Measurements from ENCODE around the gene SORBS2. TPM values are rescaled to one million over a fixed set of nuclear protein-coding genes. Genes with fewer than 3 reads are reported as not detected.

SORBS2 gene
- total and polyA plus RNA-seq, 4 donors, result 11.2 to 70.4 (median 26.4) TPM

DNA sequence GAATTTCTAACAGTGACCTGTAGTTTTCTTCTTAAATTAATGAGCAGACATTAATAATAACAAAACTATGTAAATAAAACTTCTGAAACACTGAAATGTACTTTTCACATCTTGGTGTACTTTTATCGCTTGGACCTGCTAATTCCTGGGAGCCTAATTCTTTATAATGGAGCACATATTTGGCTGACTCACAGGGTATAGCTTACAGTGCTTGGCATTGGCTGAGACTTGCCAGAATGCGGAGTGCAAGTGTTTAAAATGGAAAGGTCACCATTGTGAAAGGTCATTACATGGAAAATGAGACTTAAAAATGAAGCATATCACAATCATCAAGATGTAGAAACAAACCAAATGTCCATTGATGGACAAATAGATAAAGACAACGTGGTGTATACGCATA lies 139.4 kb downstream of the SORBS2 start:
- TF ChIP-seq, protein P1, sequence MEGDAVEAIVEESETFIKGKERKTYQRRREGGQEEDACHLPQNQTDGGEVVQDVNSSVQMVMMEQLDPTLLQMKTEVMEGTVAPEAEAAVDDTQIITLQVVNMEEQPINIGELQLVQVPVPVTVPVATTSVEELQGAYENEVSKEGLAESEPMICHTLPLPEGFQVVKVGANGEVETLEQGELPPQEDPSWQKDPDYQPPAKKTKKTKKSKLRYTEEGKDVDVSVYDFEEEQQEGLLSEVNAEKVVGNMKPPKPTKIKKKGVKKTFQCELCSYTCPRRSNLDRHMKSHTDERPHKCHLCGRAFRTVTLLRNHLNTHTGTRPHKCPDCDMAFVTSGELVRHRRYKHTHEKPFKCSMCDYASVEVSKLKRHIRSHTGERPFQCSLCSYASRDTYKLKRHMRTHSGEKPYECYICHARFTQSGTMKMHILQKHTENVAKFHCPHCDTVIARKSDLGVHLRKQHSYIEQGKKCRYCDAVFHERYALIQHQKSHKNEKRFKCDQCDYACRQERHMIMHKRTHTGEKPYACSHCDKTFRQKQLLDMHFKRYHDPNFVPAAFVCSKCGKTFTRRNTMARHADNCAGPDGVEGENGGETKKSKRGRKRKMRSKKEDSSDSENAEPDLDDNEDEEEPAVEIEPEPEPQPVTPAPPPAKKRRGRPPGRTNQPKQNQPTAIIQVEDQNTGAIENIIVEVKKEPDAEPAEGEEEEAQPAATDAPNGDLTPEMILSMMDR (IDR thresholded peaks at IDR 0.05; ENCODE audit: control extremely low read depth, extremely low read depth), result no peak
- WGBS, 2 donors, result 67 to 77% methylated on average over 4 of the region's 4 CpGs
- peak overlapping the region in 1 of 2 donors; percentile 62 for H3K27ac ChIP-seq (ENCODE audit: low read depth in 1 of 2, low read length in 1 of 2)

DNA sequence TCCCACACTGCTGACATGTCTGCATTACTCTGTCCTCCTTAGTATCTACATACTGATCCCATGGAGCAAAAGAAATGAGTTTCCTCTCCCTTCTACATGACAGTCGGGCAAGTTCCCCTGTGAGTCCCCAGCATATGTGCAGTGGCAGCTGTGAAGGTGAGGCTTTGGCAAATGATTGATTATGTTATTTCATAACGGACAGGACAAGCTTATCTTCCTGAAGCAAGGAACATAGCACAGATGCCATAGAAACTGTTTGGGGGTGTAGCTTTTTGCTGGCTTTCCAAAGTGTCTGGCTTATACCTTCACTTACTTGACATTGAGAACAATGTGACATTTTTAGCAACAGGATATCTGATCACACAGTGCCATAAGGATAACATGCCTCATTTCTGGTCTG lies 139.8 kb downstream of the SORBS2 start:
- 37 to 61% methylated on average over 2 of the region's 2 CpGs for WGBS, 2 donors
- H3K36me3 ChIP-seq (ENCODE audit: control insufficient read depth in 4 of 4, insufficient read depth in 4 of 4, low read length in 4 of 4), result peaks cover 0 to 5% (median 0%) of the 10 kb centered on the region in 4 donors
- peak overlapping the region in 1 of 2 donors; percentile 62 for H3K27ac ChIP-seq (ENCODE audit: low read depth in 1 of 2, low read length in 1 of 2)
- peaks cover 0 to 2% (median 0%) of the 10 kb centered on the region in 4 donors for H3K9me3 ChIP-seq (ENCODE audit: control insufficient read depth in 4 of 4, insufficient read depth in 3 of 4, low read length in 3 of 4)
- no peak for ATAC-seq (ENCODE audit: insufficient read depth, low FRiP score)
- H3K4me3 ChIP-seq, result no peak overlapping the region
- H3K9ac ChIP-seq (ENCODE audit: insufficient read depth in 1 of 2, low read length in 2 of 2), result no peak overlapping the region
- DNase-seq, result no peak
- no peaks in the 10 kb centered on the region for H3K27me3 ChIP-seq (ENCODE audit: control insufficient read depth in 3 of 3, insufficient read depth in 3 of 3, low read length in 2 of 3)
- TF ChIP-seq, protein P1 (IDR thresholded peaks at IDR 0.05; ENCODE audit: control extremely low read depth, extremely low read depth), result no peak
- H3K4me1 ChIP-seq (ENCODE audit: control insufficient read depth in 5 of 5, insufficient read depth in 5 of 5, low read length in 5 of 5), result peaks cover 0 to 22% (median 0%) of the 10 kb centered on the region in 5 donors

More for the DNA sequence above, 139.4 kb downstream of the SORBS2 start:
- H3K36me3 ChIP-seq (ENCODE audit: control insufficient read depth in 4 of 4, insufficient read depth in 4 of 4, low read length in 4 of 4), result peaks cover 0 to 6% (median 0%) of the 10 kb centered on the region in 4 donors
- no peak overlapping the region for H3K4me3 ChIP-seq
- H3K27me3 ChIP-seq (ENCODE audit: control insufficient read depth in 3 of 3, insufficient read depth in 3 of 3, low read length in 2 of 3), result no peaks in the 10 kb centered on the region
- H3K9ac ChIP-seq (ENCODE audit: insufficient read depth in 1 of 2, low read length in 2 of 2), result no peak overlapping the region
- DNase-seq, result no peak
- peaks cover 0 to 22% (median 0%) of the 10 kb centered on the region in 5 donors for H3K4me1 ChIP-seq (ENCODE audit: control insufficient read depth in 5 of 5, insufficient read depth in 5 of 5, low read length in 5 of 5)
- peaks cover 0 to 2% (median 0%) of the 10 kb centered on the region in 4 donors for H3K9me3 ChIP-seq (ENCODE audit: control insufficient read depth in 4 of 4, insufficient read depth in 3 of 4, low read length in 3 of 4)
- ATAC-seq (ENCODE audit: insufficient read depth, low FRiP score), result no peak

DNA sequence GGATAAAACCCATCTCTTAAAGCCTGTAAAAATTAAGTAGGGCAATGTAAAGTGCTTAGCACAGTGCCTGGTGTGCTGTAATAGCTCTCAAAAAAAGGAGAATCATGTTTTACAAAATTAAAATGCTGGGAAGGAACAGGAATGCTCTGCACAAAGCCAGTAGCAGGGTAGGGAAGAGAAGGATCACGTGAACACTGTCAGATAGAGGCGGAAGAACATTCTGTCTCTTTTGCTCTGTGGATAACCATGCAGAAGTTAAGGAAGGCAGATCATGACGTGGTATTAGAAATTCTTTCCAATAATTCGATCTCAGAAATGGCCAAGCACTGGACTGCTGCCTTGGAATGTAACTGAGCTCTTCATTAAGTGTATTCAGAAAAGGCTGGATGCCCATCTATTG lies 140.5 kb downstream of the SORBS2 start:
- ATAC-seq (ENCODE audit: insufficient read depth, low FRiP score), result no peak
- H3K4me1 ChIP-seq (ENCODE audit: control insufficient read depth in 5 of 5, insufficient read depth in 5 of 5, low read length in 5 of 5), result peaks cover 0 to 22% (median 0%) of the 10 kb centered on the region in 5 donors
- H3K4me3 ChIP-seq, result no peak overlapping the region
- no peak overlapping the region for H3K9ac ChIP-seq (ENCODE audit: insufficient read depth in 1 of 2, low read length in 2 of 2)
- H3K27me3 ChIP-seq (ENCODE audit: control insufficient read depth in 3 of 3, insufficient read depth in 3 of 3, low read length in 2 of 3), result no peaks in the 10 kb centered on the region
- H3K9me3 ChIP-seq (ENCODE audit: control insufficient read depth in 4 of 4, insufficient read depth in 3 of 4, low read length in 3 of 4), result no peaks in the 10 kb centered on the region
- TF ChIP-seq, protein P1 (IDR thresholded peaks at IDR 0.05; ENCODE audit: control extremely low read depth, extremely low read depth), result no peak
- DNase-seq, result no peak
- H3K27ac ChIP-seq (ENCODE audit: low read depth in 1 of 2, low read length in 1 of 2), result peak overlapping the region in 1 of 2 donors; percentile 62
- WGBS, 2 donors, result 87 to 88% methylated on average over 4 of the region's 4 CpGs
- H3K36me3 ChIP-seq (ENCODE audit: control insufficient read depth in 4 of 4, insufficient read depth in 4 of 4, low read length in 4 of 4), result no peaks in the 10 kb centered on the region

DNA sequence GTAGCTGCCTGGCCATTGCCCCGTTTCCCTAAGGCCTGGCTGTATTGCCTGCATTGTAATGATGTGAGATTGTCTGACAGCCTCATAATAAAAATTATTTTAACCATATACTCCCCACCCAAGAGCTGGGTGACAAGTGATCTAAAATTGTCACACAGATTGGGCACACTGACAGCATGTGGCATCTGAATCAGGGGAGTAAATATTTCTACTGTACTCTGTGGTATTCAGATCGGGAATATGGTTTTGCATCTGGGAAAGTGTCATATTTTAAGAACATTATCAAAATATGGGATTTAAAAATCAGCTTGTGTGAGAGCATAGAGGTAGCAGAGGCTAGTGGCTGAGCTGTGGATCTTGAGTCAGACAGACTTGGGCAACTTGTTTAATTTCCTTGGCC lies 140.9 kb downstream of the SORBS2 start:
- ATAC-seq (ENCODE audit: insufficient read depth, low FRiP score) (no peak), DNase-seq (no peak)
- Histone ChIP-seq H3K9ac (ENCODE audit: insufficient read depth in 1 of 2, low read length in 2 of 2) (no peak overlapping the region), H3K36me3 (ENCODE audit: control insufficient read depth in 4 of 4, insufficient read depth in 4 of 4, low read length in 4 of 4) (no peaks in the 10 kb centered on the region), H3K27ac (ENCODE audit: low read depth in 1 of 2, low read length in 1 of 2) (peak overlapping the region in 1 of 2 donors; percentile 62), H3K4me3 (no peak overlapping the region), H3K27me3 (ENCODE audit: control insufficient read depth in 3 of 3, insufficient read depth in 3 of 3, low read length in 2 of 3) (no peaks in the 10 kb centered on the region), H3K9me3 (ENCODE audit: control insufficient read depth in 4 of 4, insufficient read depth in 3 of 4, low read length in 3 of 4) (no peaks in the 10 kb centered on the region), H3K4me1 (ENCODE audit: control insufficient read depth in 5 of 5, insufficient read depth in 5 of 5, low read length in 5 of 5) (peaks cover 0 to 22% (median 0%) of the 10 kb centered on the region in 5 donors)
- WGBS, 2 donors, result 90 to 93% methylated on average over 2 of the region's 2 CpGs
- TF ChIP-seq, protein P1 (IDR thresholded peaks at IDR 0.05; ENCODE audit: control extremely low read depth, extremely low read depth), result no peak
